HT-29 (cell line): ENCODE measurements around the gene L1CAM. TPM values are rescaled to one million over a fixed set of nuclear protein-coding genes. Genes with fewer than 3 reads are reported as not detected.
A peak's percentile ranks its signal among the peaks of the same experiment; 100 is the strongest.

Source experiments
- DNase-seq: peaks from one replicate; pipeline ENCODE4 v3.0.0-alpha.2; 2015; ENCODE audit warnings: low spot score
- total RNA-seq: library from RNA; depleted of rRNA; stranded (reverse); fragments of >200 nt; shearing (Covaris generic); gene quantifications from 2 replicates; pipeline ENCODE4 v1.2.3, GENCODE V29; 2014

The L1CAM gene
- total RNA-seq, 1 experiment from 2014 or later = not detected

DNA sequence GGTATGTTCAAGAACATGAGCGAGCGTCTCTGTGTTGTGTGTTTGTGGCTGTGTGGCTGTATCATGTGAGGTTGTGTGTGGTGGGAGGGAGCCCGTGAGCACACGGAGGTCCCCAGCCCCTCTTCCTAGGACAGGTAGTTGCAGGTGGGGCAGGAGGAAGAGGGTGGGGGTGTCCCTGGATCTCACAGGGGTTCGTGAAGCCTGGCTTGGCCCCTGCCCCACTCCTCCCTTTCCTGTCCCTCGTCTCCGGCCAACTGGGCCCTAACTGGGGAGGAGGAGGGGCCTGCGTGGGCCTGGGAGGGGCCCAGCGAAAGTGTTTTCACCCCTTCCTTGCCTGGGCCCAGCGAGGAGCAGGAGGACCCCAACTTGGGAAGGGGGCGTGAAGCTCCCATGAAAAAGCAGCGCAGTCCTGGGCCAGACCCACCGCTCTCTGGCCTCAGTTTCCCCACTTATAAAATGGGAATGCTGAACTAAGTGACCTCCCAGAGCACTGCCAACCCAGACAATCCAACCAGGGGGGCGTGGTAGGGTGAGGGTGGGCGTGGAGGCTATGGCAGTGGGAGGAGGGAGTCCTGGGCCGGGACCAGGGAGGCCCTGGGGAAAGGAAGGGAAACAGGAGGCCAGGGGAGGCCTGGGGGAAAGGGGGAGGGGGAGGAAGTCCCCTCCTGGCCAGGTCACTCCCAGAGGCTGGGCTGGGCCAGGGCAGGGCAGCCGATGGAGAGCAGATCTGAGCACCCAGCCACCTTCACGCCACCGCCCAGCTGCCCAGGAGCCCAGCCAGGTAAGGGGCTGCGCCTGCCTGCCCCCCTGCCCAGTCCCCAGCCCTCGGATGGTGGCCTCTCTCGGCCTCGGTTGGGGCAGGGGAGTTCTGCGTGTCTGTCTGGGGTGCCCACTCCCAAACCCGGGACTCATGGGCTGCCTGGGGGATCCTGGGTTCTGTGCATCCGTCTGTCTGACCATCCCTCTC, 18.3 kb upstream of the L1CAM start, which contains the start of gene AVPR2:
AVPR2 (plus strand) TSS at position 683 of the 967 bp plus-strand sequence. CDS start 473 bp downstream, outside the sequence.
- no peak for DNase-seq

DNA sequence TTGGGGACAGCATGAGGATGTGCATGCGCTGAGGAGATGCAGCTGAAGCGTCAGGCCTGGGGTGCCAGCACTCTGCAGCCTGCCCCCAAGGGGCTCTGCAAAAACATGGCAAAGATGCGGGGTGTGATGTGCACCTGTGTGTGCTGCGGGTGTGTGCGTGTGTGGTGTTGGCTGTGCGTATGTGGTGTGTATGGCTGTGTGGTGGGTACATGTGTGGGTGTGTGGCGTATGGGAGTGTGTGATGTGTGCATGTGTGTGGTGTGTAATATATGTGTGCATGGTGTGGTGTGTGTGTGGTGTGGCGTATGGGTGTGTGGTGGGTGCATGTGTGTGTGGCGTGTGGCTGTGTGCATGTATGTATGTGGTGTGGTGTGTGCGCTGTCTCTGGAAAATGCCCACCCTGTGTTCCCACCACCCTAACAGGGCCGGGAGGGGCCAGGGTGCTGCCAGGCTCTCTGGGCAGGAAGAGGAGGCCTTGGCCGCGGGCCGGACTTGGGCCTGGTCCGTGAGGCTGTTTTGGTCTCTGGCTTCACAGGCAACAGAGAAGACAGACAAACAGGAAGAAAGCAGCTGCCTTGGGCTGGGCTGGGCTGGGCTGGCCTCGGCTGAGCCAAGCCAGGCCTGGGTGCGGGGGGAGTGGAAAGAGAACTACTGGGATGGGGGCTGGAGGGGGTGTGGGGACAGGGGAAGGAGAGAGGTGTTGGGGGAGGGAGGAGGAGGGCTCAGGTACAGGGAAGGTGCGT, 17.4 kb upstream of the L1CAM start:
- DNase-seq = no peak

DNA sequence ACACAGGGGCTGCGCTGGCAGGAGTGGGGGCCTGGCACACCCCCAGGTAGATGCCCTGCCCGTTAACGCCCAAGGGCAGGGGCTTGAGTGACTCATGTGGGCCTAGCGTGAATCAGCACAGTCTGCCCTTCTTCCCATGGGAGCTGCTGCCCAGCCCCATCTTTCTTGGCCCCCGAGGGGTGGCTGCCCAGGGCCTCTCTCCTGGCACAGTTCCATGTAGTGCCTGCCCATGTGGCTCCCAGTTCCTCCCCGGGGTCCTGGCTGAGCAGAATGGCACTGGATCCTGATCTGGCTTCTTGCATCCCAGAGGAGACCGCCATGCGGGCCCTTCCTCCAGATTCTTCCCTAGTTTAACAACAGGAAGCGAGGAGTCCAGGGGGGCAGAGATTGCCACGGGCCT, 16.4 kb upstream of the L1CAM start:
- DNase-seq = no peak

DNA sequence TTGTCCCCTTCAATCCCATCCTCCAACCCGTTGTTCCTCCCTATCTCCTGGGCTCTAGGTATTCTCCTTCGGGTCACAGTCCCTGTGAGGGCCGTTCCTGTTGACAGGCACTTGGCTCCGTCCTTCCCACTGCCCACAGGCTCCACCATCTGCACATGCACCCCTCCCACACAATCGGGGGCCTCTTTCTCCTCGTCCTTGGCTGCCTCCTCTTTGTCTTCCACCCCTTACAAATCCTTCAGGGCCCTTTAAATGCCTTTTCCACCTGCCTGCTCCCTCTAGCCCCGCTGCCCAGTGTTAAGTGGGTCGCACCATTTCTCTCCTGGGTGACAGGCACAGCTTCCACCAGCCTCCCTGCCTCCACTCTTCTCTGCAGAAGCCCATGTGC, 15.8 kb upstream of the L1CAM start:
- DNase-seq = no peak

DNA sequence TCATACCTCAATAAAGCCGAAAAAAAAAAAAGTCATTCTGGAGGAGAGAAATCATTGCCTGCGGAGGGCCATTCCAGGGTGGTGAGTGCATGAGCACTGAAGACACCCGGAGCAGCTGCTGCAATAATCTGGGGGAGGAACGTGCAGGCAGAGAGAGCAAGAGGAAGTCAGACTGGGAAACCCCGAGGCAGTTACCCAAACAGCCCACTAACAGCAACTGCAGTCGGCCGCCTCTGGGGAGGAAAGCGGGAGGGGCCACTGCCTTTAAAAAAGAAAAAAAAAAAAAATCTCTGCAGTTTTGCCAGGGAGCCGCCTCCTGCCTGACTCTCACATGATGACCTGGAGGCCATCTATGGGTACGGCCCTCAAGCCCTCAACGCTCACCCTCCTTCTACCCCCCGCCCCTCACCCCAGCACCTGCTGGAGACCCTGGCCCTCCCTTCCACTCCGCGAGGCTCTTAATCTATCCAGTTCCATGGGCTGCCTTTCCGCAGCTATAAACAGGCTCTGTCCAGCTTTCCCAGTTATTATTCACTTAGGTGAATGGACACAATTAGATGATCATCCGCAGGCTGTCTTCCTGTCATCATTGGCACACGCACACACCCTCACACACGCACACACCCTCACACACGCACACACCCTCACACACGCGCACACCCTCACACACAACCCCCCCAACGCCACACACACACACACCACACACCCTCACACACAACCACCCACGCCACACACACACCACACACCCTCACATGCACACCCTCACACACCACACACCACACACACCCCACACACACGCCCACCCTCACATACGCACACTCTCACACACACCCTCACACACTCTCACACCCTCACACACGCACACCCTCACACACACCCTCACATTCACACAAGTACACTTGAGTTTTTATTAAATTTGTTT, 15.1 kb upstream of the L1CAM start:
- no peak for DNase-seq

DNA sequence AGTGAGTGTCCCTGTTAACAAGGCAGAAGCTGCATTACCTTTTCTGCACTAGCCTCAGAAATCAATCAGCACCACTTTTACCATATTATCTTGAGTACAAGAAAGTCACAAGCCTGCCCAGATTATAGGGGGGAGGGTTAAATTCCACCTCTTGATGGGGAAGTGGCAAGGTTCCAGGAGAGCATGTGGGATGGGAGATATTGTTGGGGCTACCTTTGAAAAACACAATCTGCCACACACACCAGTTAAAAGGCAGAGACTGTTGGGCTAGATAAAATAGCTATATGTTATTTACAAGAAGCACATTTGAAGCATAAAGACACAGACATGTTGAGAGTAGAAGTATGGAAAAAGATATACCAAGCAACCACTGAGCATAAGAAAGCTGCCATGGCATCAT, 11.9 kb upstream of the L1CAM start:
- DNase-seq = no peak

DNA sequence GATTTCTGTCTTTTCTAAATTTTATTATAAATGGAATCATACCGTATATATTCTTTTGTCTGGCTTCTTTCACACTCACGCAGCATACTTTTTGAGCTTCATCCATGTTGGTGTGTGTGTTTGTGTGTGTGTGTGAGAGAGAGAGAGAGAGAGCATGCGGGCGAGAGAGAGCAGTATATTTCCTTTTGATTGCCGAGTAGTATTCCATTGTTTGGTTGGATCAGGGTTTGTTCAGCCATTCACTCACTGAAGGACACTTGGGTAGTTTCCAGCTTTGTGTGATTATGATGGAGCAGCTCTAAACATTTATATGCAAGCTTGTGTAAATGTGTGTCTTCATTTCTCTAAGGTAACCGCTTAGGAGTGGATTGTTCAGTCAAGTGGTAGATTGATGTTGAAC, 3.1 kb upstream of the L1CAM start:
- DNase-seq = no peak

DNA sequence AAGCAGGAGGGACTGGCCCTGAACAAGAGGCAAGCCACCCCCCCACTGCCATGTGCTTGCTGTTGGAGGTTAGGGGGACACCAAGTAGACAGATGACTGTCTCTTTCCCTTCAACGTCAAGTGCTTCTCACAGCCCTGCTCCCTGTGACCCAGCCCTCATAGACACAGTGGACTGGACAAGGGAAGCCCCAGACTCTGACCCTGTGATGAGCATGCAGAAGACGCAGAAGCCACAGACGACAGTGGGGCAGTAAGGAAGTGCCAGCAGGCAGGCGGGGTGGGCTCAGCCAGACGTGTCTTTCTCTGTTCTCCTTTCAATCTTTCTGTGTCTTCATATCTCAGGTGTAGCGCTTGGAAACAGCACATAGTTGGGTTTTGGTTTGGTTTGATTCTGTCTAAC, 2.4 kb upstream of the L1CAM start:
- DNase-seq = no peak

DNA sequence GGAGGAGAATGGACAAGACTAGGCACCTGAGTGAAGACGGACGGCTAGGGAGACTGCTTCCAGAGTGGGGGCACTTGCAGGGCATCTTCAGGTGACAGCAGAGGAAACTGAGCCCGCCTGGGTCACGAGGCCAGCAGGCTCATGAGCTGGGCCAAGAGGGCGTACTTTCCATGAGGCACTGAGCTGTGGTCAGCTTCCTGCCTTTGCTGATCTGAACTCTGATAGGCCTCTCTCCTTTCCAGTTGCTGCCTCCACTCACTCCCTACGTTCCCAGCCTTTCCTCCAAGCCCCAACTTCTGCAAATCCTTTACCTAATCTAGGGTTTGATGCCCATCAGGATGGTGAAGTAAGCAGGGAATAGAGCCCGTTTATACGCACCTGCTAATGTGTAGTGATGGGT, 1.4 kb upstream of the L1CAM start:
- DNase-seq = no peak

DNA sequence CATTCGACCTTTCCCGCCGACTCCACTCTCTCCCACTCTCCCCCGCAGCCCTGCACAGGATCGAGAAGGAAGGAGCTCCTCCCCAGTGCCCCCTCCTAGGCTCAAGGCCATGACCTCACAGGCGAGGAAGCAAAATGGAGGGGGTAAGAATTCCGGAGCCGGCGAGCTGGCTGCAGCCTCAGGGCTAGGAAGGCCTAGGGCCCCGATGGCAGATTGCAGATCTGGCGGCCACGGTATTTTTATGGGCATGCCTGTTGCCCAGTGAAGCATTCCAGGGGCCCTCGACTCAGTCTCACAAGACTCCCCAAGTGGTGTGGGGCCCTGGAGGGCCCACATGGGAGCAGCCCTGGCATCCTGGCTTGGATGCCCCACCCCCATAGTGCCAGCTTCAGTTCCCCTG, 942 bp upstream of the L1CAM start:
- no peak for DNase-seq

DNA sequence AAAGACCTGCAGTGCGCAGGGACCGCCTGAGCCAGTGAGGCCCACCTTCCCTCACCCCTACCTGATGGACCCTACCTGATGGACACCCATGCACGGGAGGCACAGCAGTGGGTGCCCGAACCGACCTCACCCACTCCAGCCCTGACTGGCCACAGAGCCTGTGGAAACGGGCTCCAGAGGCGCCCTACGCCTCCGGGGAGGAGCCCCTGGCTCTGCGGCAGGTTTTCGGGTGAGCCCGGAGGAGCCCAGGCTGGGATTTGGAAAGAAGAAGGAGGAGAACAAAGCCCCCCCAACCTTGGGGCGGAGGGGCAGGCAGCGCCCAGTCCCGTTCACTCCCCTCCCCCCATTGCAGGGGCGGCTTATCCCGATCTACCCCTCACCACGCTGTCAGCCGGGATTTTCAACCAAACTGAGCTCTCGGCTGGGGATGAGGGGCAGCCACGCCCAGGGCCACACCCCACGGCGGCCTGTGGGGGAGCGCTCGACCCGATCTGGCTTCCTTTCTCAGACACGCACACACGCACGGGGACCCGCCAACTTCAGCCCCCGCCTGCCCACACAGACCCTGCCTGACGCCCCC, 675 bp downstream of the L1CAM start:
- DNase-seq = no peak

DNA sequence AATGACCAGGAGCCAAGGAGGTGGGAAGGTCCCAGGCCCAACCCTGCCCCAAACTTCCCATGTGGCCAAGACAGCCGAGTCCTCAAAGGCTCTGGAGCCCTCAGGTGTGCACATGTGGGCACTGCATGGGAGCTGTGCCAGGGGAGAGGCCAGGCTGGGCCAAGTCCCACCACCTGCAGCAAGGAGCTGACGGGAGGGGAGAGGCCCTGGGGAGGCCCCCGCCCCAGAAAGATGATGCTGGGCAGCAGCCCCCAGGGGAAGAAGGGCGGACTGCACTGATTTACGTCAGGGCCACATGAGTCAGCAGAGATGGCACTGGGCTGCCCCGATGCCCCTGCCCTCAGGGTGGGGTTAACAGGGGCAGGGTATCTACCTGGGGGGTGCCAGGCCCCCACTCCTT, 1.4 kb downstream of the L1CAM start:
- peak; percentile 49 for DNase-seq

DNA sequence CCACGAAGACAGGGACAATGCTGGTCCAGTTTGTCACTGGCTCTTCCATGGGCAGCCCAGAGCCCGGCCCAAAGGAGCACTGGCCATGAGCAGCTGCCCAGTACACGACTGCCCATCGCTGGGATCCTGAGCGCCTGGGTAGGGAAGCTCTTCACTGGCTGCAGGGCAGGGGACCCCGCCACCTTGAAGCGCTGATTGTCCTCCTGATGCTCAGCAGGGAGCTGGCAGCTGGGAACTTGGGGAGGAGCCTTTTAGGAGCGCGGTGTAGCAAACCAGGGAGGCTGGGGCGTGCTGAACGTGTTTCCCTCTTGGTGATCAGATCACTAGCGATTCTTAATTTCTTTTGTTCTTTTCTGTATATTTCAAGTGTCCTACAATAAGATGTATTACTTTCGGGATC, 1.8 kb downstream of the L1CAM start:
- no peak for DNase-seq

DNA sequence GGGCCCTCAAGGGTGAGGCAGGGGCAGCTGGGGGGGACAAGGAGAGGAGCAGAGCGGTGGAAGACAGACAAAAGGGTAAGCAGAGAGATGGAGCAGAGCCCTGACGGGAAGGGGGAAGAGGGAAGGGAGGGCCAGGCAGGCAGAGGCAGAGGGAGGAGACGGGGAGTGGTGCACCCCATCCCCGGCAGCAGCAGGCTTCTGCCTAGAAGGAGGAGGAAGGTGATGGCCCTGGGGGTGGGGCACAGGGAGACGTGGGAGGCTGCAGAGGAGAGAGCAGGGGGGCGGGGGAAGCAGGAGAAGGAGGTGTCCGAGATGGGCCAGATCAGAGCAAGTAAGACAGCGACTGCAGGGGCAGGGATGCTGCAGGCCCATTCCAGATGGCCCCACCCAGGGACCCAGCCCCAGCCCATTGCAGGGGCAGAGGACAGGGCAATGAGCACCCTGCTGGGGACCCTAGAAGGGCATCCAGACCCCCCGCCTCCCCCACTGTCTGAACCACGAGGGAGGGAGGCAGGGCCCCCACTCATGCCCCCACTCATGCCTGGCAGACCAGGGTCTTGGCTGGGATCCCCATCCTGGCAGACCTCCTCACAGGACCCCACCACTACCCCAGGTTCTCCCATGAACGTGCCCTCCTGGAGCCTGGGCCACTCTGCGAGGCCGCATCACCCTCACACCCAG, 2.7 kb downstream of the L1CAM start:
- DNase-seq = no peak

DNA sequence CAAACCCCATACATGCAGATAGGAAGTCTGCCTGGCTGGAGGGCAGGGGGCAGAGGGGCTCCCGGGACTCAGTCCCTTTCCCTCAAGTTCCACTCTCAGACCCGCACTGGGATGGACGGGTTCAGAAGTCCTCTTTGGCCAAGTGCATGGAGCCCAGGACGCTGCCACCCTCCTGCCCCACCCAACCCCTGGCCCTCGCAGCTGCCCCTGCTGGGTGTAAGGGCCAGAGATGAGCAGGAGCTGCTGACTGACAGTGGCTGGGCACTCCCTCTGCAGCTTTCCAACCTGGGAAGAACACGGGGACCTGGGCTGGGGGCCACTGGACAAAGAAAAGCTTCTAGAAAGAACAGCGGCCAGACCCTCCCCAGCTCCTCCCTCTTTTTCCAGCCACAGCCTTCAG, 3.4 kb downstream of the L1CAM start:
- DNase-seq = no peak

DNA sequence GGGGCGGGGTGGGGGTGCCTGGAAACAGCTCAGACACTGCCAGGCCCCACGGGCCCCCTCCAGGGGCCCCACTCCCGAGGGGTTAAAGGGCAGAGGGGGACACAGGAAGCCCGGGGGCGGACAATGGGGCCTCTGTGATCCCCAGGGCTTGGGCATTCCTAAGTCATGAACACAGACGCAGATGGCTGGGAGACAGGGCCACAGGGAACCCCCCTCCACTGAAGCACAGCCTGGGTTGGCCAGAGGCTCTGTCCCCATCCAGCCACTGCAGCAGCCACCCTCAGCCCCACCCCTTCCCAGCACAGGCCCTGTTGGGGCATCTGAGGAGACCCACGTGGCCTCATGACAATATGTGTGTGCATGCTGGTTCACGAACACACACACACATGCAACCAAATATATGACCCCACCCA, 3.9 kb downstream of the L1CAM start:
- DNase-seq = no peak

DNA sequence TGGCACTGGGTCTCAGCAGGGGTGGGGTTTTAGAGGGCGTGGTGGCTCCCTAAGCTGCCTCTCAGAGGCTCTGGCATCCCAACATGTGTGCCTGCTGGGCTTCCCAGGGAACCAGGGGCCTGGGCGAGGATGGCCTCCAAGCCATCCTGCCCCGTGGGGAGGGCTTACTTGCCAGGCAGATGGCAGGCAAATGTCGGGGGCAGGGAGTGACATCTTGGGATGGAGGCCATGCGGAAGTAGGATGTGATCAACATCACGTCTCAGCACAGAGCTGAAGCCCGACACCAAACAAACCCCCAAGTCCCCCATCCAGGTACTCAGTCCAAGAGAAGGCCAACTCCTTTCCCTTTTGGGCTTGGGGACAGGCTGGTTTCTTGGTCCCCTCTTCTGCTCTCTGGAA, 4.7 kb downstream of the L1CAM start:
- DNase-seq = no peak

DNA sequence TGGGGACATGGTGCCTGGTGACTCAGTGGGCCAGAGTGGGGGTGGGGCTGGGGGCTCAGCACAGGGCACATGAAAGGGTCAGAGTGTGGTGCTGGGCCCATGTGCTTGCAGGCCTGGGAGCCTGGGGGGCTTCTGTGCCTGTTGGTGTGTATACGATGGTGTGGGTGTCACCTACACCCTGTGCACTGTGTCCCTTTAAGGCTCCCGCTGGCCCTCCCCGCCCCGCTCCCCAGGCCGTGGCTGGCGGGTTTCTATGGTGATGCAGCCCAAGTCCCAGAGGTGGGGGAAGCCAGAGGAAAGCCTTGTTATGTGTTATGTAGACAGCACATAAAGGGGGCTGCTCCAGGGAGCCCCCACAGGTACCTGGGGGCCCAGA, 5.5 kb downstream of the L1CAM start:
- no peak for DNase-seq

DNA sequence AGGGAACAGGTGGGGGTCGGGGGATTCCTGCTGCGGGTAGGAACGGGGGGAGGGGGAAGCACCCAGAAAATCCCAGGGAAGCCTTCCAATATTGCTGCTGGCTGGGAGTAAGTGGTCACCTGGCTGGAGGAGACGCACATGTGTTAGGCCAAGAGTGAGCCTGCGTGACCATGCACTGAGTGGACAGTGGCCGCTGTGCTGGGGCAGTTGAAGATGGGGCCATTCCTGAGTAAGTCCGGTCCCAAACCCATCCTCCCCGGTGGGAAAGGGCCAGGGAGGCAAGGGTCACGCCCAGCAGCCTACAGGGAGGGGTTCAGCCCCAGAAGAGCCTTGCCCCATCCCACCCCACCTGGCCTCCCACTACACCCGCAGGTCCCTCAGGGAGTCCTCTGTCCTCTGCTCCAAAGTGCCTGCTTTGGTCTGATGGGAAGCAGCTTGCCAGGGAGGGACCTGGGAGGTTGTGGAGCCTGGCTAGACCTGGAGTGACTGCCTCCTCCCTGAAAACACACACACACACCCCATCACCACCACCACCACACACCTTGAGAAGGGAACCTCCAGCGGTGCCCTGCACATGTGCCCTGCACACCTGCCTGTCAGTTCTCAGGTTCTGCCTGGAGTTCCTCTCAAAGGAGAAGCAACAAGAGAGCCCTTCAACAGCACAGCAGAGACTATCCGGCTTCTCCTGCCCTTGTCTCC, 6.1 kb downstream of the L1CAM start:
- DNase-seq = no peak

DNA sequence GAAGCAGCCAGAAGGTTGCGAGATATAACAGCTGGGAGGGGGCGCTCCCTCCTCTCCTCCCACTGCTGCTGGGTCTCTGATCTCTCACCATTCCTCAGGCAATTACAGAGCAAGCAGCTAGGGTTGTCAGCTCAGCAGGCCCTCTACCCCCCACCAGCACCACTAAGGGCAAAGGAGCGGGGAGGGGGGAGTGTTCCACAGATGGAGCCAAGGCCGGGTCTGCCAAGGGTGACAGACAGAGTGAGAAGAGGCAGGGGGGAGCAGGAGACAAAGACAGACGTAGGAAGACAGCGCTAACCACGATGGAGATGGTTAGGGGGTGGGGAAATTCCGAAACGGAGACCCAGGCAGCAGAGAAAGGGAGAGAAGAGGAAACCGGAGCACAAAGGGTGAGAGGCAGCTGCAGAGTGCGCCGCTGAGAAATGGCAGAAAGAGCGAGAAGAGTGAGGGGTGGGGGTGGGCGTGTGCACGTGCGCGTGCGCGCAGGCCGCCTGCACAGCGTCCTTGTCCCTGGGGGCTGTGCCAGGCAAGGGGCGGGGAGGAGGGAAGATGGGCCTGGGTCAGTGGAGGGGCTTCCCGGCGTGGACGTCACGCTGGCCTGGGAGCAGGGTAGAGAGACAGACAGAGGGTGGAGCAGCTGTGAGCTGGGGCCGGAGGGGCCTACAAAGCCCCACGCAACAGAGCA, 6.9 kb downstream of the L1CAM start:
- no peak for DNase-seq
